ENCODE measurements around the gene LCLAT1. TPM values are rescaled to one million over a fixed set of nuclear protein-coding genes. Genes with fewer than 3 reads are reported as not detected.

Gene LCLAT1
- total RNA-seq, 1 donor from 2014 or later = 25.4 TPM

GRCh38 chr2:30422444-30423040 lies 24.5 kb upstream of the LCLAT1 start:
- peak; percentile 46 for DNase-seq (ENCODE audit: low read depth)

GRCh38 chr2:30424231-30424630 lies 22.8 kb upstream of the LCLAT1 start:
- no peak for DNase-seq (ENCODE audit: low read depth)

- no peak for DNase-seq (ENCODE audit: low read depth)
Measured at GRCh38 chr2:30425326-30425725, 21.7 kb upstream of the LCLAT1 start.

DNA sequence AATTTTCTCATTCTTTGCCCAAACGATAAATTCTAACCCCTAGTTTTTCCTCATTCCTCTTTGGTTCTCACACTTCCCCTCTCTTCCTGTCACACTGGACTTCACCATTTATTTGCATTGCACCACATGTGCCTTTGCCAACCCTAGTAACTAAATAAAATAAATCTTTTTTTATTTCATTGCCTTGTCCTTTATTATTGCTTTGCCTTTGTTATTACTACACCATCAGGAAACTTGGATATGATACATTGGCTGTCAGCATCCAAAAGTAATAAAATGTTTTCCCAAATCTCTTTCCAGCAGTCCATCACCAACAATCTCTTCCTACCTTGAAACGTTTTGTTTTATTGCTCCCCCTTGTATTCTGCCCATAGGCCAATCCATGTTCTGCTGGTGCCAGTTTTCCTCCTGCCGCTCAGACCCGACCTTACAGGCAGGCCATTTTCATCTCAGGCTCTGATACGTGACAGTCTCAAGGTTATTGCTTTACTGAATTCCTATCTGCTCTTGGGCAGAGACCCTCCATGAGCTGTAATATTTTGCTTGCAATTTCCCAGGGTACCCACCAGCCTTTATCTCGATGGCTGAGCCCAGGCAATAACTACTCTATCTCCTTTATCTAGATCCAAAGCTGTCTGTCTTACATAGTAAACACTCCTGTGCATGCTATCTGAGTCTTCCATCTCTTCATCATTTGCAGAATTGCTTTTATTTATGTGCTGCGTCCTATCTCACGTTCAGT lies 19.3 kb upstream of the LCLAT1 start:
- DNase-seq (ENCODE audit: low read depth) = no peak

DNA sequence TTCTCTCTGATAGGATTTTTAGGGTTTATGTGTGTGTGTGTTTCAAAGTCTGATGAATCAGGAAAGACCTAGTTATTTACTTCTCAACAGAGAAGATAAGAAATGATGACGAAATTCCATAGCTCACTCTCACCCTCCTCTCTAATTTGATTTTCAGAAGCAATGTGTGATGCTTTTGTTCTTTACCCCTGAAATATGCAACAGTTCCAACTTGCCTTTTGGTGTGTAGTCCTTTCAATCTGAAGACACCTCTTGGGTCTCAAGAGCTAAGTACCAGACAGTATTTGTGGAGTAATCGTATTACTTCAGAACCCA lies 18.7 kb upstream of the LCLAT1 start:
- no peak for DNase-seq (ENCODE audit: low read depth)

GRCh38 chr2:30428827-30429461 lies 18.1 kb upstream of the LCLAT1 start:
- DNase-seq (ENCODE audit: low read depth) = no peak

GRCh38 chr2:30433541-30434299 lies 13.3 kb upstream of the LCLAT1 start:
- DNase-seq (ENCODE audit: low read depth) = no peak

DNA sequence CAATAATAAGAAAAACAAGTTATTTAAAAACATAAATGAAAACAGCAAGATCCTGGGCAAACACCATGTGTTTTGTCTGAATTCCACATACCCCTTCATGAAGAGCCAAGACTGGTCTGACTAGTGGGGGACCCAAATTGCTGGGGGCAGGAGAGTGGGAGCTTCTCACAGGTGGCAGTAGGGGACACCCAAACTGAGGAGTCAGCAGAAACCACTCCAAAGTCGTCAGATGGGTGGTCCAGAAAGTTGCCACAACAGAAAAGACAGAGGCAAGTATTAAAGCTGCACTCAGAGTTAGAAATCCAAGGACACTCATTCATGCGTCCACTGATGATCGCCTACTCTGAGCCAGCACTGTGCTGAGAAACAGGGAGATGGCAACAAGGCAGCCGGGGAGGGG lies 12.3 kb upstream of the LCLAT1 start:
- no peak for DNase-seq (ENCODE audit: low read depth)

GRCh38 chr2:30436859-30437435 lies 10.1 kb upstream of the LCLAT1 start:
- DNase-seq (ENCODE audit: low read depth) = peak; percentile 68

- DNase-seq (ENCODE audit: low read depth) = no peak
Measured at GRCh38 chr2:30437809-30438548, 9.1 kb upstream of the LCLAT1 start.

- no peak for DNase-seq (ENCODE audit: low read depth)
Measured at GRCh38 chr2:30439296-30439695, 7.8 kb upstream of the LCLAT1 start.

DNA sequence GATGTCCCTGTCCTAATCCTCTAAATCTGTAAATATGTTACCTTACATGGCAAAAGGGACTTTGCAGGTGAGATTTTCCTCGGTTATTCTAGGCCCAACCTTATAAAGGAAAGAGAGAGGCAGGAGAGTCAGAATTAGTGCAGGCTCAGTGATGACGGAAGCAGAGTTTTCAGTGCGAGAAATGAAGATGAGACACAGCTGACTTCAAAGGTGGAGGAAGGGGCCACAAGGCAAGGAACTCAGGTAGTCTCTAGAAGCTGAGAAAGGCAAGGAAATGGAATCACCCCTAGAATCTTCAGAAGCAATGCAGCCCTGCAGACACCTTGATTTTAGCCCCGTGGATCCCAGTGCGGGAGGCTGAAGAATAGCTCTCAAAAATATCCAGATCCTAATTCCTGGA lies 7.2 kb upstream of the LCLAT1 start:
- DNase-seq (ENCODE audit: low read depth) = no peak

GRCh38 chr2:30441023-30441422 lies 6.0 kb upstream of the LCLAT1 start:
- no peak for DNase-seq (ENCODE audit: low read depth)

DNA sequence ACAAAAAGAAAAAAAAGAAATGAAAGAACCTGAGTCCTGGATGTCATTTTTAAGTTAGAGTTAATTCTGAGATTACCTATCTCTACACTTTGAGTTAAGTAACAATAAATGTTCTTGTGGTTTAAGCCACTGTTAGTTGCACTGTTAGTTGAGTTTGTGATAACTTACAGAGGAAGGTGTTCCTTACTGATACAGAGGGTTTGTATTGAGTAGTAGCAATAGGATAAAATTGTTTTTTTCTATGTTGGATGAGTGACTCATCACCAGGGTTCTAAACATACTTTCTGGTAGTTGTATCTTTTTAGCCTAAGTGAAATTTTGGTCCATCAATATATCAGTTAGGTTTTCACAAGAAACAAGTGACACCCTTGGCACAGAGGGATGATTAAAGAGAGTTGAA lies 4.0 kb upstream of the LCLAT1 start:
- DNase-seq (ENCODE audit: low read depth) = no peak

DNA sequence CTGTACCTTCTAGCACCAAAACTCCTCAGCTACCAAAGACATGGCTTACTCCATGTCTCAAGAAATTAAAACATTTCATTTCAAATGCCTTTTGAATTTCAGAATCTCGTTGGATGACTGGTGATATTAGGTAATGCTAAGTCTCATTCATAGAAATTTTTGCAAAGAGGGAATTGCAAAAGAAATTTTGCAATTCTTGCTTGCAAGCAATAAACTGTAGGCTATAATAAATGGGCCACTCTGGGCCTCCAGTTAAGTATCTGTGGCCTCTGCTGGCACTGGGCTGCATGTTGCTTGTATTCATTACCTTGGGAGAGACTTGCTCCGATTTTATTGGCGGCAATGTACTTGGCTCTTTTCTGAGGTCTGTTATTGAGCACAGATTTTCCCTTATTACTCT lies 2.8 kb upstream of the LCLAT1 start:
- DNase-seq (ENCODE audit: low read depth) = no peak

- no peak for DNase-seq (ENCODE audit: low read depth)
Measured at GRCh38 chr2:30445266-30445821, 1.7 kb upstream of the LCLAT1 start.

DNA sequence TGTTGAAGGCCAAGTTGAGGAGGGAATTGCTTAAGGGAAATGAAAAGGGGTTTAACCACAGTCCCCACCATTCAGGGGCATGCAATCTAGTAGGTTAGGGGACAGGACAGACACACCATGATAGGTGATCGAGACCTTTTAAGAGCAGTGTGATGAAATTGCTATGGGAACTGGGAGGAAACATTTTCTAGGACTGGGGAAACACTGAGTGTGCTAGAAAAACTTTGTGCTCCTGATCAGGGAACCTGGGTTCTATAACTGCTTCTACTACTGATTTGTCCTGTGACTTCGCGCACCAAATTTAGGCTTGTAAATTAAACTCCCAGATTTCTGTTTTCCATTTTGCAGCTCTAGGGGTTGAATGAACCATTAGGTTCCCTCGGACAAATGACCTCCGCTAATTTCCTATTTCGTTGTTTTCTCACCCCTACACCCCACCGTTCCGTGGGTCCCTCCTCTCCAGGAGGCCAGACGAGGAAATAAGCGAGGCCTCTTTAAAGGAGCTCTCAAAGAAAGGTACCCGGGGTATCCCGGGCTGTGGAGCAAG lies 371 bp upstream of the LCLAT1 start:
- DNase-seq (ENCODE audit: low read depth) = no peak

GRCh38 chr2:30448308-30448707 lies 1.3 kb downstream of the LCLAT1 start:
- no peak for DNase-seq (ENCODE audit: low read depth)

- no peak for DNase-seq (ENCODE audit: low read depth)
Measured at GRCh38 chr2:30448866-30449265, 1.8 kb downstream of the LCLAT1 start.

DNA sequence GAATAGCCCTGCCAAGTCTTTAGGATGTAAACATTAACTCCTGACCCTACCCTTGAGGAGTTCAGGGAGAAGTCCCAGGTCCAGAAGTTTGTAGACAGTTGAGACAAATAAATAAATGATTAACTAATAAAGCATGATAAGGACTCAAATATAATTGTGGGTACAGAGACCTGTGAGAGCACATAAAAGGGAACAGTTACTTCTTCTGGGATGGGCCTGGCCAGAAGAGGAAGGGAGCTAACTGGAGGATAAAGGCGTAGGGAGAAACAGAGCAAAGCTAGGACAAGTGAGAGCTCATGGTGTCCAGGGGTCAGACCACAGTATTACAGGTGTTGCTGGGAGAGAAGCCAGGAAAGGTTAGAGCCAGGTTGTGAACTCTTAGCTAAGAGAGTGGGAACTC lies 3.0 kb downstream of the LCLAT1 start:
- peak; percentile 38 for DNase-seq (ENCODE audit: low read depth)

- no peak for DNase-seq (ENCODE audit: low read depth)
Measured at GRCh38 chr2:30453498-30453897, 6.5 kb downstream of the LCLAT1 start.

Data from renal cortical epithelial cell (primary cell).